DMS 273 treated with DMSO at 0.1 percent for 48 hours (cell line): ENCODE data around the gene NUP62.
"Not testable (repeated sequence)": the region's sequence is repeated elsewhere in the genome, so short reads cannot be mapped to it uniquely, and the experiment has no call there.

Source experiments
- DNase-seq: peaks from one replicate; lab custom pipeline; 2025; lab: John Stamatoyannopoulos, UW

The NUP62 gene

DNA sequence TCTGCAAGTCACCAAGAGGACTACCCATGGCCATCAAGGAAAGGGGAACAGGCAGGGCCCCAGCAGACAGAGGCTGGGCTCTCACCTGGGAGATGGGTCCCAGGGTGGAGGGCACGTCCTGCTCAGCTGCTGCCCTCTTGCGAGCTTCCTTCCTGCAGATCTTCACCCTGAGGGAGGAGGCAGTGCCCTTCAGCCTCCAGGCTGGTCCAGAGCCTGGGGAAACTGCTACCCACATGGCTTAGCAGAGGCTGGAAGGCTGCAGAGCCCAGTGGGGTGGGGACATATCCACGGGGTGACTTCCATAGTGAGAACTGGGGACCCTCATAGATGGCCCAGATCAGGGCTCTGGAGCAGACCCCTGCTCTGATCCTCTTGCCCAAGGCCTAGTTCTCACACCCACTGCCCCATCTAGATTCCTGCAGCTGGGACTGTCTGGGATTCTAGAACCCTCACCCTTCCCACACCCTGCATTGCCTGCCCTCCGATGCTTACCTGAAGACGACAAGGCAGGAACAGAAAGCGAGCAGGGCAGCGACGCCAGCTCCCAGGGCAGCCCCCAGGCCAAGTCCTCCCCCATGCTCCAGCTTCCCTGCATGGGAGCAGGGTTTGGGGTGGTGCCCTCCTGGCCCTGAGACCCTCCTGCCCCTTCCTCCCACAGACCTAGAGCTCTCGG is 22.6 kb upstream of the NUP62 start:
- DNase-seq: no peak

DNA sequence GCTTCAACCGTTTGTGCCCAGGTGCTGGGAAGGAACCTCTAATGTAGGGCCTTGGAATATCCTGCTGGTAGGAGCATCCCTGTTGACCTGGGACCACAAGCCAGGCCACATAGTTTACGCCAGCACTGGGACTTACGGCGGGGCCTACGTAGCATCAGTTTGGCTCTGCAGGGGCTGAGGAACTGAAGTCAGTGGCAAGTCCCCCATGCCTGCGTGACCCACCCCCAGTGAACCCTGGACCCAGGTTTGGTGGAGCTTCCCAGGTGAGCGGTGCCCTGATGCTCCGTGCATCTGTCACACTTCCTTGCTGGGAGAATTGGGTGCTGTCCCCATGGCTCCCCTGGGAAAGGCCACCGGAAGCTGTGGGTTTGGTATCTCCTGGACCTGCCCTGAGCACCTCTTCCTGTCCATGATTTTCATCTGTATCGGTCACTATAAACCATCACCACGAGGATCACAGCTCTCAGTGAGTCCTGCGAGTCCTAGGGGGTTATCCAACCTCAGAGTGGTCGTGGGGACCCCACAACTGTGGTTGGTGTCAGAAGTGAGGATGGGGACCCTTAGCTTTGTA is 21.7 kb upstream of the NUP62 start:
- DNase-seq: no peak

DNA sequence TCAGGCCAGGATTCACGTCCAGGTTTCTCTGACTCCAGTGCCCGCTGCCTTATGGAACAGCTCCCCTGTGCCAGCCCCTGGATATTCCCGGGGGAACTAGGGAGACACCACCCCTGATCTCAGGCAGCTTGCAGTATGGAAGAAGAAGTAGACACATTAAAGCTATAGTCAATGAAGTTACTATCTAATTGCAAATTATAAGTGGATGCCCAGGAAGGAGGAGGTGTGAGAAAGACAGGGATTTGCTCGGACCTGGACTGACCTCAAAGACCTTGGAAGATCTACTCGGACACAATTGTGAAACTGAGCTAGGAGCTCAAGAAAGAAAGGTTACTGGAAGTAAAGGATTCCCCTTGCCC is 21.3 kb upstream of the NUP62 start:
- DNase-seq: no peak

DNA sequence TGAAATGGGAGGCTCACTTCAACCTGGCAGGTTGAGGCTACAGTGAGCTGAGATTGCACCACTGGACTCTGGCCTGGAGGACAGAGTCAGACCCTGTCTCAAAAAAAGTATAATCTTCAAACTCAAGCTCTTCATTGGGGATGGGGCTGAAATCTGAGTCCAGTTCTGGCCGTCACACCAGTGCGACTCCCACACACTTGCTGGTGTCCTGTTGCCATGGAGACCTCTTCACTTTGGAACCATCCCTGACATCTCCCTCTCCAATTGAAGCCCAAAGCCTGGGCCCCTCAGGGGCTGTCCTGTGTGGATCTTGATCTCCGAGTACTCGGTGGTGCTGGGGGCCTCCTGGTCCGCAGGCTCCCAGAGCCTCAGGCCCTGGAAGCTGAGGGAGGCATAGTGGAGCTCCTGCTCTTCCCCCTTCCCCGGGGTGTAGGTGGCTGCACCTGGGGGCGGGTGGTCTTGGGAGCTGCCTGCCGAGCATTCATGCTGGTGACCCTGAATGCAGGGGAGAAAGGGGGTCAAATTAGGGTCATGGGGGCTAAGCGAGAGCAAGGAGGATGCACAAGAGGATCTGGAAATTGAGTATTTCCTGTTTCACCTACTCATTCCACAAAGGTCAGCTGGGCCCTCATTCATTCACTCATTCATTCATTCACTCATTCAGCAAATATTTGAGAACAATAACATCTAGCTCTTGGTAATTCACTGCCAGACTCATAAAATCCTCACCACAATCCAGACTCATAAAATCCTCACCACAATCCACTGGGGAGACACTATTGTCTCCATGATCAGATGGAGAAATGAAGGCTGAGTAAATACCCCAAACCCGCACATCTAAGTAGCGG is 20.7 kb upstream of the NUP62 start:
- DNase-seq: no peak

DNA sequence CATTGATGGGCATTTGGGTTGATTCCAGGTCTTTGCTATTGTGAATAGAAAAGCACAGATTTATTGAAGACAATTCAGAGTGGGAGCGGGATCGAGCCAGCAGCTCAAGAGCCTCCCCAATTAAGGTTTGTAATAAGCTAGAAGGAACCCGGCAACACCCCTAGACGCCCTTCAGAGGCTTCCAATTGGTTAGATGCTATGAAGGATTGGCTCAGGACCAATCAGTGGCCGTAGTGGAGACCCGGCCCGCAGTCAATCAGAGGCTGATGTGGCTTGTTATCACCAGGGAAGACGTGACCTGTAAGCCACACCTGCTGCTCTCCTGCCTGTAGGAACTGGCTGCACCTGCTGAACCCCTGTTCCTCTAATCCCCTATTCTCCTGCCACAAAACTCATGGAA is 17.1 kb upstream of the NUP62 start:
- no peak for DNase-seq

DNA sequence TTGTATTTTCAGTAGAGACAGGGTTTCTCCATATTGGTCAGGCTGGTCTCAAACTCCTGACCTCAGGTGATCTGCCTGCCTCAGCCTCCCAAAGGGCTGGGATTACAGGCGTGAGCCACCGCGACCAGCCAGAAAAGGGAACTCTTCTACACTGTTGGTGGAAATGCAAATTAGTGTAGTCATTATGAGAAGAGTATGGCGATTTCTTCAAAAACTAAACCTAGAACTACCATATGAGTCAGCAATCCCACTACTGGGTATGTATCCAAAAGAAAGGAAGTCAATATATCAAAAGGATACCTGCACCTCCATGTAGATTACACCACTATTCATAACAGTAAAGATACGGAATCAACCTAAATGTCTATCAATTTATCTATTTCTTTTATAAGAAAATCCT is 15.3 kb upstream of the NUP62 start:
- not testable (repeated sequence) for DNase-seq

DNA sequence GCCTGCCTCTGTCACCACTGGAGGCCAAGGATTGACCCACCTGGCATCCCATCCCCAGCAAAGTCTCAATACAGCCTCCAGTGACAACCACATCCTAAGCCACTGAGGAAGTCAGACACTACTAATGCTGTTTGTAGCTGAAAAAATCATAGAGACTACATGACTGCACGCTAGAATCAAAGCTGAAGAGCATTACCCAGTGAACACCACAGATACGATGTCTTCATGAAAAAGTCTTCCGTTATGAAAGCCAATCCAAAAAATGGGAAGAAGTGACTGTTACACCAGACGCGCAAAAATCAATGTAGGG is 11.1 kb upstream of the NUP62 start:
- no peak for DNase-seq

DNA sequence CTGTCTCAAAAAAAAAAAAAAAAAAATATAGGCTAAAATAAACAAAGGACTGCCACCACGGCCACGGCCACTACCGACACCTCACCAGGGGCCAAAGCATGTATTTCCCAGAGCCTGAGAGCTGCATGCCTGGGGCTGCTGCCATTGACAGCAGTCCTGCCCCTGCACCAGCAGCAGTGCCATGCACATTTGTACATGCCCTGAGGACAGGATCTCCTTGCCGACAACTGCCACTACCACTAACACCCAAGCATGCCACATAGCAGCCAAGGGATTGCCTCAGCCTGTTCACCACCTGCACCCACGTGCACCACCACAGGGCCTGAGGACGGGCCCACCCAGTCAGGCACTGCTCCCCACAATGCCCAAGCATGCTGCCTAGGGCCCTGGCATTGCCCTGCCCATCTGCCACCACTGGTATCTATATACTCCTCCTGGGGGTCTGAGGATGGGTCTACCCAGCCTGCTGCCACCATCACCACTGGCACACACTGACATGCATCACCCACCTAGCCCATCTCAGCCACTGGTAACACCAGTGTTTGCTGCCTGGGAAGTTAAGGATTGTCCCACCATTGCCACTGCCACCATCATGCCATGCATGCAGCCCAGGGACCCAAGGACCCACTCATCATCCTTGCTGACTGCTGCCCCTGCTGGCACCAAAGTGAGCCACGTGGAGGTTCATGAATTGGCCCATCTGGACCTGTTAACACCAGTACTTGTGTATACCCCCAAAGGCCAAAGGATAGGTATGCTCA is 10.6 kb upstream of the NUP62 start:
- no peak for DNase-seq

DNA sequence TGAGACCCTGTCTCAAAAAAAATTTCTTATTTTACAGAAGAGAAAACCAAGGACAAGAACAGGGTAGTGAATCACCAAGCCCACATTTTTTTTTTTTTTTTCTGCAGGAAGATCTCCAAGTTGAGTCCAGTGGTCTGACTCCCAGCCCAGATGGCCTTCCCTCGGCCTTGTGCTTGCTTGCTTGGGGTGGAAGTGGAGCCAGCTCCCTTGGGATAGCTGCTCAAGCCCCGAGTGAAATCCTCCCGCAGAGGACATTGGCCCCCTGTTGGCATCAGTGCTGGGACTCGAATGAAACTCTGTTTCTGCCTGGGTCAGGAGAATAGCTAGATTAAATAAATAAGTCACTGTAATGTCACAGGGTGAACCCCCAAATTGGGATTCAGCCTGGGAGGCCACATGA is 9.4 kb upstream of the NUP62 start:
- no peak for DNase-seq

DNA sequence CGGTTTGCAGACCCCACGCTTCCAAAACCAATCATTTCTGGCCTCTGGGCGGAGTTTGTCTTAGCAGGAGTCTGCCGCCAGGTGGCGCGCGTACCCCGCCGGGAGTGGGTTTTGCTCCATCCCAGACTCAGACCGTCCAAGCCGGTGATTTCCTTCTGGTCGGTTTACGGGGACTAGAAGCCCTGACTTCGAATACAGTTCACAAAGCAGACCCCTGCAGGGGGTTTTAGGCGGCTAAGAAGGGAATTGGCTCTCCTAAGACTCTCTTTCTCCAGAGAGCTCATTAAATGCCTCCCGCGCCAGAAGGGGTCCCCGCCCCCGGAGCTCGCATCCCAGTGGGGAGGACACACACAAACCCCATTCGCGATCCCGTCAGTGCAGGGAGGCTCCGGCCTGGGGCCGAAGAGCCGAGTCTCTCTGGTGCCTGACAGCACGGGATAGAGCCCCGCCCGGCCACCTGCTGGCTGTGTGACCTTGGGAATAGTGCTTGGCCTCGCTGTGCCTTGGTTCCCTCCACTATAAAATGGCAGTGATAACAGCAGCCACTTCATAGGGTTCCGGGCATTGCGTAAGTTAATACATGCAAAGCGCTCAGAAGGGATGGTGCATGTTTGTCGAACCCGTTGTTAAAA is 8.6 kb upstream of the NUP62 start:
- peak; percentile 53 for DNase-seq

DNA sequence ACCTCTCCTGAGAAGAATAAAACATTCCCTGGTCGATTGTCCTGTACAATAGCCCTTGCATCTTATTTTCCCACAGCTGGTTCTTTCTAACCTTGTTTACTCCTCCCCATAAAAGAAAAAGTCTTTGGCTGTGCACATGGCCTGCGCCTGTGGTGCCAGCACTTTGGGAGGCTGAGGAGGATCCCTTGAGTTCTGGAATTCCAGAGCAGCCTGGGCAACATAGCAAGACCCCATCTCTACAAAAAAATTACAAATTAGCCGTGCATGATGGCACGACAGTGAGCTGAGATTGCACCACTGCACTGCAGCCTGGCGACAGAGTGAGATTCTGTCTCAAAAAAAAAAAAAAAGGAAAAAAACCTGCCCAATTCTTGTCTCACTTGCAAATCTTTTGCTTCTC is 7.2 kb upstream of the NUP62 start:
- DNase-seq: no peak

DNA sequence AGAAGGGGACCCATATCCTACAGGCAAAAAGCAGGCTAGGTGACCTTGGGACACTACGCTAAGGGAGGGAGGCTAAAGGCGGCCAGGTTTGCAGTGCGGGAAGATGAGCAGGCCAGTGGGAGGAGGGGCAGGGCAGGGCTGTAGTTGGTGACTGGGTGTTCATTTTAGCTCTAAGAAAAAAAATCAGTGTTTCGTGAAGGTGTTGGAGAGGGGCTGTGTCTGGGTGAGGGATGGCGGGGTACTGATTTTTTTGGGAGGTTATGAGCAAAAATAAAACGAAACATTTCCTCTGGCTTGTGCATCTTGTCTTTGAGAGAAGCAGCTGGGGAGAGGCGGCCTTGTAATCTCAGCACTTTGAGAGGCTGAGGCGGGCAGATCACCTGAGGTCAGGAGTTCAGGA is 4.3 kb upstream of the NUP62 start:
- DNase-seq: no peak

DNA sequence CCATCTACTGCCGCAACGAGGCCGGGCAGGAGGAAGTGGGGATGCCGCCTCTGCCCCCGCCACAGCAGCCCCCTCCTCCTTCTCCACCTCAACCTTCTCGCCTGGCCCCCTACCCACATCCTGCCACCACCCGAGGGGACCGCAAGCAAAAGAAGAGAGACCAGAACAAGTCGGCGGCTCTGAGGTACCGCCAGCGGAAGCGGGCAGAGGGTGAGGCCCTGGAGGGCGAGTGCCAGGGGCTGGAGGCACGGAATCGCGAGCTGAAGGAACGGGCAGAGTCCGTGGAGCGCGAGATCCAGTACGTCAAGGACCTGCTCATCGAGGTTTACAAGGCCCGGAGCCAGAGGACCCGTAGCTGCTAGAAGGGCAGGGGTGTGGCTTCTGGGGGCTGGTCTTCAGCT is 3.4 kb upstream of the NUP62 start:
- no peak for DNase-seq

DNA sequence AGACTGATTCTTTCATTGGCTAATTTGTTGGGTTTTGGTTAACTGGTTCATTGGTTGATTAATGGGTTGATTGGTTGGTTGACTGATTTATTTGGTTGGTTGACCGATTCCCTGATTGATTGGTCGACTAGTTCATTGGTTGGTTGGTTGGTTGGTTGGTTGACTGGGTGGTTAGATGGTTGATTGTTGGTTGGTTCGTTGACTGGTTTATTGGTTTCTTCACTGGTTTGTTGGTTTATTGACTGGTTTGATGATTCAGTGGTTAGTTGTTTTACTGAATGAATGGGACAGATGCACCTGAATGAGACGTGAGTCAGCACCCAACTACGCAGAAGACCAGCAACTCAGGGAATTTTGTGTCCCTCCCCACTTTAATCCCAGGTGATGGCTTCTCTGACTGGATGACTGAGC is 2.7 kb upstream of the NUP62 start:
- no peak for DNase-seq

DNA sequence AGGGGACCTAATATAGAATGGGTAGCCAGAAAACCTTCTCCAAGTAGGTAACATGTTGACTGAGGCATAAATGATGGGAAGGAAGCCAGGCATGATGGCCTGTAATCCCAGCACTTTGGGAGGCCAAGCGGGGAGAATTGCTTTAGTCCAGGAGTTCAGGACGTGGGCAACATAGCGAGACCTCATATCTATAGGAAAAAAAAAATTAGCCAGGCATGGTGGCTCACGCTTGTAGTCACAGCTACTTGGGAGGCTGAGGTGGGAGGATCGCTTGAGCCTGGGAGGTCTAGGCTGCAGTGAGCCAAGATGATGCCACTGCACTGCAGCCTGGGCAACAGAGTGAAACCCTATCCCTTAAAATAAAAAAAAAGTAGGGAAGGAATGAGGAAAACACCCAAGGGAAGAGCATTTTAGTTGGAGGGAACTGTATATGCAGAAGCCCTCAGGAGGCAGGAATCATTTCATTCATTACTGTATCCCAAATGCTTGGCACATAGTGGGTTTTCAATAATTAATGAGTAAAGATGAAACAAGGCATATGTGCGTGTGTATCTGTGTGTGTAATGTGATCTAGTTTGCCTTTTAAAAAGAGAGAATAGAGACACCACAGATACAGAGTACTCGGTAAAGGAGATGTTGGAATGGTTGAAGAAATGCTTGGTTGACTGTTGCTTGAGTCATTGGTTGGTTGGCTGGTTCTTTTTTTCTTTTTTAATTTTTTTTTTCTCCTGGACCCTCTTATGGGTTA is 2.2 kb upstream of the NUP62 start:
- no peak for DNase-seq

DNA sequence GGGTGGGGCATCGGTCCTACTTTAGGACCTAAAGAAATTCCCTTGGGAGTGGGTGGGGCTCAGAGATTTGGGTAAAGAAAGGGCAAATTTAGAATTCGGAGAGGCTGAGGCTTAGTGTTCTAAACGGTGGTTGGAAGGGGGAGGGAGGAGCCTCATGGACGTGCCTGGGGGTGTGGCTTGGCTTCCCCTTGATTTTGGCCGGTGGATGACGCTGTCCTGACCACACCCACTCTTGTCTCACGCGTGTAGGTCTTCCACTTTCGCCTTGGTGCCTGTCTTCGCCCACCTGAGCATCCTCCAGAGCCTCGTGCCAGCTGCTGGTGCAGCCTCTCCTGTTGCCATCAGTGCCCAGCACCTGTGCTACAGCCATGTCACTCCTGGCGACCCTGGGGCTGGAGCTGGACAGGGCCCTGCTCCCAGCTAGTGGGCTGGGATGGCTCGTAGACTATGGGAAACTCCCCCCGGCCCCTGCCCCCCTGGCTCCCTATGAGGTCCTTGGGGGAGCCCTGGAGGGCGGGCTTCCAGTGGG is 1.2 kb upstream of the NUP62 start:
- DNase-seq: no peak

DNA sequence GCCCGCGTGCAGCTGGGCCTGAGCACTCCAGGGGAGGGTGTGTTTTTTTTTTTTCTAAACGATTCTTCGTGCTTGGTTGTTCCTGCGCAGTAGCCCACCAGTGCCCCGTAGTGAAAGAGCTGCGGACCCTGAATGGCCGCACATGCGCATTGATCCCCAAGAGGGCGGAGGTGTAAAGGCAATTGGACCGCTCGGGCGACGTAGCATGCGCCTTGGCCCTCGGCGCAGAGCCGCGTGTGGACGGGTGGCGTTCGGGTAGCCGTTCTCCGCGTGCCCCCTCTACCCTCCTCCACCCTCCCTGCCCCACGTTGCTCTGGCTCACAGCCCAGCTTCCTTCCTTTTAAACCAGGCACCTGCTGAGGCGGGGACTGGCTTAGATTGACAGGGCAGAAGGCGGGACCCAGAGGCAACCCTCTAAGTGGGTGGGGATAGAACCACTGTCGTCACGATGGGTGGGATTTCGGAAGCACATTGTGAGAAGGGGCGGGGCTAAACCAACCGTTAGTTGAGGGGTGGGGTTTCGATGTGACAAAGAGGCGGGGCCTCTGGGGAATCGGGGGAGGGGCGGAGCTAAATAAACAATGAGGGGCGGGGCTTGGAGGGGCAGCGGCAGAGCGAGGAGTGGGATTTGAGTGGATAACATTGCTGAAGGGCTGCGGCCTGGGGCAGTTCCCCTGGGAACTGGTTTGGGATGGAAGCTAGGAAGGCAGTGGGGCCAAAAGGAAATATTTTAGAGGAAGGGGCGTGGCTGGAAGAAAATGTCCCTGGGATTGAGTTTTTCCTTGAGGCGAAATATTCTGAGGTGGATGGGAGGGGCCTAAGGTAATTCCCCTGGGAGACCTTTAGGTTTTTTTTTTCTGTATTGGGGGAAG is 543 bp upstream of the NUP62 start:
- peak; percentile 85 for DNase-seq

DNA sequence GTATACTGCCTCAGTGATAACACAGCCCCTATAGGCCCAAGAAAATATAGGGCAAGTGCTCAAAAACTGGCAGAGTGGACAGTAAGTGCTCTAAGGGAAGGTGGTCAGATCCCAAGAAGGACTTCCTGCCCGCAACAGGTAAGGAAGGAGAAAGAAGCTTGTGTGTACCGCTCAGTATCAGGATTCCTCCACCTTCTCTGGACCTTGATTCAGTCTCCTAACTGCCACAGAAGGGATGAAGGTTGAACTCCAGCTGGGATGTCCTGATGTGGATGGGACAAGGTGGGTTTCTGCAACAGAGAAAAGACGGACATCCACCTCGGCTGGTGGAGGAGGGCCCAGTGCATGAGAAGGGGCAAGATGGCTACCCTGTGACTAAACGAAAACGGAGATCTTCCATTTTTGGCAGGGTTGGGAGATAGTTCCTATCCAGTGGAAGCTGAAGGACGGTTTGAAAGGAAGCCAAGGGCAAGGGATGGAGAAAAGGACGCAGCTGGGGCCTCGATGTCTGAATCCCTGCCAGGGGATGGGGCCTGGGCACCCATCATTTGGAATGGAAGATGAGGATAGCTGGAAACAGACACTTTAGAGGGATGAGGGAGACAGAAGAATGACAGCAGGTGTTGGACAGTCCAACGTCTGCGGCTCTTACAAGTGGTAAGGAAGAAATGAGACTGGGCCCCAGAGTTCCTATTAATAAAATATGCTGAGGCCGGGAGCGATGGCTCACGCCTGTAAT is 1.6 kb downstream of the NUP62 start:
- no peak for DNase-seq

DNA sequence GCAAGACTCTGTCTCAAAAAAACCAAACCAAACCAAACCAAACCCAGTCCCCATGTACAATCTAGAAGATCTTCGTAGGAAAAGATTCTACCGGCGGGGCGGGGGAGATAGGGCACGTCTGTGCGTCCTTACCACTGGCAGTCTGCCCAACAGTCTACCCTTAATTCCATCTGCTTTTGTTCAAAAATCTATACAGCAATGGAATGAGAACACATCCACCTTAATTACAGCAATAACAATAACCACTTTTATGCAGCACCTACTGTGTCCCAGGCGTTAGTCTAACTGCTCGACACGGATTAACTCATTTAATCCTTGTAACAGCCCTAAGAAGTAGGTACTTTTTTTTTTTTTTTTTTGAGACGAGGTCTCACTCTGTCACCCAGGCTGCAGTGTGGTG is 2.8 kb downstream of the NUP62 start:
- no peak for DNase-seq

DNA sequence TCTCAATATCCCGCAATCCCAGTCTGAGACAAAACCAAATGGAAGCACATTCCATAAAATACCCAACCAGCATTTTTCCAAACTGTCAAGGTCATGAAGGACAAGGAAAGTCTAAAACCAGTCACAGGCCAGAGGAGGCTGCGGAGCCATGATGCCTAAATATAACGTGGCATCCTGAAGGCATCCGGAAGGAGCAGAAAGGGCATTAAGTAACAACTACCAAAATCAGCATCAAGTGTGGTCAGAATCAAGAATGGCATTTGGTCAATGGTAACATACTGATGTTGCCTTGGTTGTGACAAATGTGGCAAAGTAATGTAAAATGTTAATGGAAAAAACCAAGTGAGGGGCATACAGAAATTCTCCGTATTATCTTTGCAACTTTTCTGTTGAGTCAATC is 3.8 kb downstream of the NUP62 start:
- no peak for DNase-seq
